ENCODE data around the gene MMP1.

DNA sequence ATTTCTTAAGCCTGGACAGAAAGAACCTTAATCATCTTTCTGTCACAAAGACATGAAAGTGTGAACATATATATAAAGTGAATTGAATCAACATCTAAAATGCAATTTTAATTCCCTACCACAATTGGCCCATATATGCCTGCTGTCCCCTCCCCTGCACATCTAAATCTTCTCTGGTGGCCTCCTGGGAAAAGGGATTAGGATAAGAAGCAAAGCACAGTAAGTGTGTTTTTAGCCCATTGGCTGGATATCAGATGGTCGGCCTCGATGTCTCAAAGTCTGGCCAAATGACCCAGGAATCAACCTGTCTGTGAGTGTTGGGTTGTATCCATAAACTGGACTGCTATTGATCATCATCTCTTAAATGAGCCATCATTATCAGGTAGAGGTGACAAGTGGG lies 39.7 kb upstream of the MMP1 start:
- TF ChIP-seq, protein P1, sequence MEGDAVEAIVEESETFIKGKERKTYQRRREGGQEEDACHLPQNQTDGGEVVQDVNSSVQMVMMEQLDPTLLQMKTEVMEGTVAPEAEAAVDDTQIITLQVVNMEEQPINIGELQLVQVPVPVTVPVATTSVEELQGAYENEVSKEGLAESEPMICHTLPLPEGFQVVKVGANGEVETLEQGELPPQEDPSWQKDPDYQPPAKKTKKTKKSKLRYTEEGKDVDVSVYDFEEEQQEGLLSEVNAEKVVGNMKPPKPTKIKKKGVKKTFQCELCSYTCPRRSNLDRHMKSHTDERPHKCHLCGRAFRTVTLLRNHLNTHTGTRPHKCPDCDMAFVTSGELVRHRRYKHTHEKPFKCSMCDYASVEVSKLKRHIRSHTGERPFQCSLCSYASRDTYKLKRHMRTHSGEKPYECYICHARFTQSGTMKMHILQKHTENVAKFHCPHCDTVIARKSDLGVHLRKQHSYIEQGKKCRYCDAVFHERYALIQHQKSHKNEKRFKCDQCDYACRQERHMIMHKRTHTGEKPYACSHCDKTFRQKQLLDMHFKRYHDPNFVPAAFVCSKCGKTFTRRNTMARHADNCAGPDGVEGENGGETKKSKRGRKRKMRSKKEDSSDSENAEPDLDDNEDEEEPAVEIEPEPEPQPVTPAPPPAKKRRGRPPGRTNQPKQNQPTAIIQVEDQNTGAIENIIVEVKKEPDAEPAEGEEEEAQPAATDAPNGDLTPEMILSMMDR (IDR thresholded peaks at IDR 0.05), result no peak
- no peak for TF ChIP-seq POLR2A (IDR thresholded peaks at IDR 0.05)
